Thymus (tissue), 11 donors: ENCODE data around the gene RNF220. TPM values are rescaled to one million over a fixed set of nuclear protein-coding genes. Genes with fewer than 3 reads are reported as not detected.

Experiments used
- DNase-seq, 9 donors: peaks; one replicate each; pipeline ENCODE4 v3.0.0-alpha.2; 2013; ENCODE audit warnings: low spot score in 9 of 9, low read depth in 6 of 9, missing footprints in 1 of 9
- H3K27ac ChIP-seq, 2 donors: one replicate each; pipeline ENCODE4 v1.5.1; 2013; ENCODE audit warnings: control low read depth in 1 of 2, low read depth in 1 of 2, low read length in 1 of 2, mild to moderate bottlenecking in 1 of 2, moderate library complexity in 1 of 2
- H3K27me3 ChIP-seq, 2 donors: one replicate each; pipeline ENCODE4 v1.5.1; 2013; ENCODE audit warnings: low read length in 1 of 2; ENCODE audit not compliant: control insufficient read depth in 2 of 2, insufficient read depth in 1 of 2
- H3K36me3 ChIP-seq, 2 donors: one replicate each; pipeline ENCODE4 v1.5.1; 2013; ENCODE audit warnings: low read length in 1 of 2, mild to moderate bottlenecking in 1 of 2, moderate library complexity in 1 of 2; ENCODE audit not compliant: control insufficient read depth in 2 of 2, insufficient read depth in 2 of 2
- H3K4me1 ChIP-seq, 2 donors: one replicate each; pipeline ENCODE4 v1.5.1; 2013; ENCODE audit warnings: low read length in 2 of 2; ENCODE audit not compliant: control insufficient read depth in 2 of 2, insufficient read depth in 2 of 2
- H3K4me3 ChIP-seq, 2 donors: one replicate each; pipeline ENCODE4 v1.5.1; 2013; ENCODE audit warnings: low read length in 2 of 2, control low read depth in 1 of 2, mild to moderate bottlenecking in 1 of 2
- H3K9me3 ChIP-seq, 2 donors: one replicate each; pipeline ENCODE4 v1.5.1; 2013; ENCODE audit warnings: low read length in 1 of 2, mild to moderate bottlenecking in 1 of 2; ENCODE audit not compliant: control insufficient read depth in 2 of 2, insufficient read depth in 1 of 2
- WGBS: extraction: QIAGEN DNeasy Blood & Tissue Kit; methylation state at CpG from one replicate; pipeline ENCODE4 v1.1.7; 2013; 5-methylcytosine and 5-hydroxymethylcytosine counted together
- polyA plus RNA-seq: library from polyadenylated mRNA; stranded (reverse); fragments of 200-250 nt; gene quantifications from one replicate; pipeline ENCODE4 v1.2.3, GENCODE V29; 2013
- total RNA-seq: library from RNA; stranded (reverse); fragments of 120-200 nt; gene quantifications from one replicate; pipeline ENCODE4 v1.2.4, GENCODE V29; 2013
- donor health status: healthy.

Gene RNF220
- total and polyA plus RNA-seq, 2 donors, result 66.3 to 70.0 TPM

DNA sequence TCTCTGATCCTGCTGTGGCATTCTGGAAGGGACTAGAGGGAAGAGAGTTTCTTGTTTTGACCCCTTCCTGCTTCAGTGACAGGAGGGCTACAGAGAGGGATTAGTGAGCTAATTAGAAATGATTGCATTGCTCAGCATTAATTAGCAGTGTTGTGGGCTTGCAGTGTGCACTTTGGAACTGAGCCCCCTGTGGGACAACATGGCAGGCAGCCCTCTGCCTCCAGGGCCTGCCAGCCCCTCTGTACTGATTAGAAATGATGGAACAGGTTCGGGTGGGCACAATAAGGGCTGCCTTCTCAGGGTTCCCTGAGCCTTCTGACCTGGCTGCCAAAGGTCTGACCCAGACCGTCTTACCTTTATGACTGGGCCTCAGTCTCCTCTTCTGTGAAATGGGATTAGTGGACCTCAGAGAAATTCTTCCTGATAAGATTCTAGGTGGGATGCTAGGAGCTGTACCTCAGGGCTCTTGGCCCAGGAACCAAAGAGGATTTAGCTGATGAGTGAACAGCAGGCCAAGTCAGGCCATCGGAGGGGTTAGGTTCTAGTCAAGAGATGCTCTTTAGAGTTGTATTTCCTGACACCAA is 229.6 kb downstream of the RNF220 start:
- Histone ChIP-seq H3K36me3 (peaks cover 61 to 71% of the 10 kb centered on the region in 2 donors), H3K4me3 (no peak overlapping the region), H3K9me3 (no peaks in the 10 kb centered on the region), H3K4me1 (peaks cover 13 to 19% of the 10 kb centered on the region in 2 donors), H3K27me3 (no peaks in the 10 kb centered on the region), H3K27ac (no peak overlapping the region)
- WGBS, result over 99% methylated on average over 3 of the region's 3 CpGs
- no peak for DNase-seq

DNA sequence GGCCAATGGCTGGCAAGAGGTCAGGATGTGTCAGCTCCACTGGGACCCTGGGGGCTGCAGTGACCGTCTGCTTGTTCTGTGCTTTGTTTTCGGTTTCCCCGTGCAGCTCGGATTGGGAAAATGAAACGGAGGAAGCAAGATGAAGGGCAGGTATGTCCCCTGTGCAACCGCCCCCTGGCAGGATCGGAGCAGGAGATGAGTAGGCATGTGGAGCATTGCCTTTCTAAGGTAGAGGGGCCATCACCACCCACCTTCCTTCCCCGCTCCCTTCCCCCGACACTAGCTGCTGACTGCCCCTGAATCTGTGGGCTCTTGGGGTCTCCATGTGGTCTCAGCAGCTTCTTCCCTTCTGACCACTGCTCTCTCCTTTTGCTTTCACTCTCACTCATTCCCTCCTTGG is 230.4 kb downstream of the RNF220 start:
- WGBS, result 95% methylated on average over 9 of the region's 9 CpGs
- Histone ChIP-seq H3K27me3 (no peaks in the 10 kb centered on the region), H3K4me3 (no peak overlapping the region), H3K4me1 (peaks cover 13 to 19% of the 10 kb centered on the region in 2 donors), H3K27ac (no peak overlapping the region), H3K9me3 (no peaks in the 10 kb centered on the region), H3K36me3 (peaks cover 68 to 77% of the 10 kb centered on the region in 2 donors)
- no peak for DNase-seq

DNA sequence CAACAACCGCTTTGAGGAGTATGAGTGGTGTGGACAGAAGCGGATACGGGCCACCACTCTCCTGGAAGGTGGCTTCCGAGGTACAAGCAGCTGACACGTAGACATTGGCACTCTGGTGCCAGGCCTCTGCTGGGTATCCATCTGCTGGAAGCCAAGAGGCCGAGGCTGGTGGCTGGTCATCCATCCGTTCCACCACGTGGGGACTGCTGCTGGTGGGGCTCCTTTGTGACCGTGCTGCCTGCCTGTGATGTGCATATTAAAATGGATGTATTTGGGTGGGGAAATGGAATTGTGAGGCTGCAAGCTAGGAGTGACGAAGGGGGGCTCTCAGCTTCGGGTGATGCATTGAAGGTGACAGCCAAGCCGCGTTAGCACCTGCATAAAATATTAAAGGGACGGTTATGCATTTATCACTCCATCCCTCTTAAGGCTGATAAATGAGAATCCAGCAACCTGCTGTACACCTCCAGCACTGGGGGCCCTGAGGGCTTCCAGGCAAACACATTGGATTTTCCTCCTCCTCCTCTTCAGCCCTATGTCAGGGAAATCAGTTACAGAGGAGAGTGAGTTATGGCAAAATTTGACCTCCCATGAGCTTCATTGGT is 231.1 kb downstream of the RNF220 start:
- WGBS, result 98% methylated on average over 14 of the region's 14 CpGs
- Histone ChIP-seq H3K27ac (no peak overlapping the region), H3K36me3 (peaks cover 75 to 84% of the 10 kb centered on the region in 2 donors)

GRCh38 chr1:44636688-44637598 is 231.9 kb downstream of the RNF220 start:
- Histone ChIP-seq H3K9me3 (no peaks in the 10 kb centered on the region), H3K4me1 (peaks cover 9 to 11% of the 10 kb centered on the region in 2 donors), H3K27me3 (no peaks in the 10 kb centered on the region), H3K4me3 (no peak overlapping the region), H3K36me3 (peaks cover 82 to 92% of the 10 kb centered on the region in 2 donors), H3K27ac (no peak overlapping the region)
- no peak for DNase-seq
- 95% methylated on average over 13 of the region's 13 CpGs for WGBS

More for the DNA sequence above, 231.1 kb downstream of the RNF220 start:
- Histone ChIP-seq H3K9me3 (no peaks in the 10 kb centered on the region), H3K27me3 (no peaks in the 10 kb centered on the region), H3K4me1 (peaks cover 12 to 16% of the 10 kb centered on the region in 2 donors), H3K4me3 (no peak overlapping the region)
- DNase-seq, result no peak

DNA sequence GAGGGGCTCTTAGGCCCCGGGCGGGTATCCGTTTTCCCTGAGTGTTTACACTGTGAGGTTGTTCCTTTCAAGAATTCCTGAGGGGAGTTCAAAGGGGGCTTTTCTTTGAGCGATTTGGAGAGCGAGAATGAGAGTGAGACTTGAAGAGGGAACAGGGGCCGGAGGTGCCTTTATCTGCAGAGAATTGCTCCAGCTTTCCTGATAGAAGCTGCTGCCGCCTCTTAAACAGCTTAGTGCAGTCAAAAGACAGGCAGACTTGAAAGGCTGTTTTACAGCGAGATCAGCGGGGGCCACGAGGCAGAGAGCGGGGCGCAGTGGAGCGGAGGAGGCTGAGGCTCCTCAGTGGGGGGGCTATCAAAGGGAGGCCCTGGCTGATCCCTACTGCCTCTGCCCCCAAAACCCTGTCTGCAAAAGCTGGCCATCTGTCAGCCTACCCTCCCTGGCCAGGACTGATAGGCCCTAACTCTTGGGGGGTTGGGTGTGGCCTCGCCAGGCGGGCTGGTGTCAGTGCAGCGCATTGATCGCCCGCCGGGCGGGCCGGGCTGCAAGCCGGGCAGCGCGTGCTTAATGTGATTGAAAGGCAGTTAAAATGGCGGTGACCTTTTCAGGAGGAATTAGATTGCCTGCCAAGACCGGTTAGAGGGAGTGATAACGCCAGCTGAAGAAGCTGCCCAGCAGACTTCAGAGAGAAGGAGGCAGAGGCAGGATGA is 232.8 kb downstream of the RNF220 start:
- Histone ChIP-seq H3K27ac (no peak overlapping the region), H3K27me3 (no peaks in the 10 kb centered on the region), H3K4me1 (peaks cover 5 to 6% of the 10 kb centered on the region in 2 donors), H3K36me3 (peaks cover 91 to 98% of the 10 kb centered on the region in 2 donors), H3K9me3 (no peaks in the 10 kb centered on the region), H3K4me3 (no peak overlapping the region)
- 98% methylated on average over 27 of the region's 27 CpGs for WGBS
- DNase-seq, result no peak

GRCh38 chr1:44640200-44640853 is 235.3 kb downstream of the RNF220 start:
- H3K4me3 ChIP-seq, result no peak overlapping the region
- peaks cover 95 to 98% of the 10 kb centered on the region in 2 donors for H3K36me3 ChIP-seq
- H3K9me3 ChIP-seq, result no peaks in the 10 kb centered on the region
- no peak for DNase-seq
- no peak overlapping the region for H3K27ac ChIP-seq
- 97% methylated on average over 24 of the region's 24 CpGs for WGBS
- H3K27me3 ChIP-seq, result no peaks in the 10 kb centered on the region
- no peaks in the 10 kb centered on the region for H3K4me1 ChIP-seq

- H3K4me1 ChIP-seq, result no peaks in the 10 kb centered on the region
- no peaks in the 10 kb centered on the region for H3K27me3 ChIP-seq
- H3K27ac ChIP-seq, result no peak overlapping the region
- 97% methylated on average over 12 of the region's 12 CpGs for WGBS
- peaks cover 95 to 98% of the 10 kb centered on the region in 2 donors for H3K36me3 ChIP-seq
- DNase-seq, result no peak
- H3K9me3 ChIP-seq, result no peaks in the 10 kb centered on the region
- H3K4me3 ChIP-seq, result no peak overlapping the region
Observed at GRCh38 chr1:44641126-44642102, 236.4 kb downstream of the RNF220 start.

GRCh38 chr1:44642255-44642654 is 237.2 kb downstream of the RNF220 start:
- Histone ChIP-seq H3K9me3 (no peaks in the 10 kb centered on the region), H3K27ac (no peak overlapping the region), H3K4me1 (no peaks in the 10 kb centered on the region), H3K36me3 (peaks cover 95 to 98% of the 10 kb centered on the region in 2 donors), H3K4me3 (no peak overlapping the region), H3K27me3 (no peaks in the 10 kb centered on the region)
- DNase-seq, result no peak
- WGBS, result 98% methylated on average over 2 of the region's 2 CpGs
